Stimulated activated CD4-positive, alpha-beta T cell treated with anti-CD3 and anti-CD28 coated beads, Interleukin-1b, Interleukin-23, amount 100 ng/mL, for 1 hour (primary cell): ENCODE results near the gene RASAL2.
"Not testable (repeated sequence)": the region's sequence is repeated elsewhere in the genome, so short reads cannot be mapped to it uniquely, and the experiment has no call there.

Experiments used
- DNase-seq, 2 donors: peaks; one replicate each; pipeline ENCODE4 v3.0.0-alpha.2; 2020; ENCODE audit warnings: low read depth in 2 of 2

RASAL2 gene

DNA sequence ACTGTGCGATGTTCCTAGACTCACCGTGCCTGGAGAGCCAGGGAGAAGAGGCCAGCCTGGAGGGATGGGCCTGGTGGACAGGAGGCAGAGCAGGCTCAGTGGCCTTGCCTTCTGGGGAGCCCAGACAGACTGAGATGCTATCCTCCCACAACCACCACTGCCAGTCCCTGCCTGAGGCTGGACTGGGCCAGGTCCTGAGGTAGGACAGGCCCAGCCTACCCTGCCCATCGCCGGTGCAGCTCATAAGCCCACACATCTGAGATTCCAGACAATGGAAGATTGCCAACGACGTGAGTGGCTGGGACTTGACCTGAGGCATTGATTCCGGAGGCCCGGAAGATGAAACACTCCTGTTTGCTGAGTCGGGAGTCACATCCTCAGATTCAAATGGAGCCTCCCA lies 397.1 kb downstream of the RASAL2 start:
- DNase-seq: no peak

DNA sequence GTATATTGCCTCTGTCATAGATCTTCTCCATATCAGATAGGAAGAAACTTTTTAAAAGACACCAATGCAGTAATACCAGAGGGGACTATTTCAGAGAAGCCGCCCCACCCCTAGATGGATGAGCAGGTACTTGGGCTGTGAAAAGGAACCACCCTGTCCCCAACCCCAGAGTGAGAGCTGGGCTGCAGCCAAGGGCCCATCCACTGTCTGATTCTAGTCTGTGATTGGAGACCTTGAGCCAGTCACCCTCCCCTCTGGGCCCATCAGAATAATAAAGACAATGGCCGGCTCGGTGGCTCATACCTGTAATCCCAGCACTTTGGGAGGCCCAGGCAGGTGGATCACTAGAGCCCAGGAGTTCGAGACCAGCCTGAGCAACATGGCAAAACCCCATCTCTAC lies 397.8 kb downstream of the RASAL2 start:
- no peak for DNase-seq

DNA sequence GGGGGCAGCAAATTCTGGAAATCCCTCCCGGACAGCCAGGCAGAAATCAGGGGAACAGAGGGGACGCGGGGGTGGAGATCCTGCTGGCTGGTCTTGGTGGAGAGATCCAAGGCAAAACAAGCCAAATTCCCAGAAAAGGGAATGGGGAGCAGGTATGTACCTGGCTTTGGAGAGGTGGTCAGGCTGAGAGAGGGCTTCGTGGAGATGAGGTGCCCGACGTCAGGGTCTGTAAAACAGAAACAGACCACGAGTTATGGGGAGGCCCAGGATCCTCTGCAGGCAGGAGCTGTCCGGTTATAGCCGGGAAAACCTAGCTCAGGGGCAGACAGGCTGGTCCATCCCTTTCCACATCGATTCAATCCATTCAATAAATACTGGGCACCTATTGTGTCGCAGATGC lies 398.4 kb downstream of the RASAL2 start:
- no peak for DNase-seq

DNA sequence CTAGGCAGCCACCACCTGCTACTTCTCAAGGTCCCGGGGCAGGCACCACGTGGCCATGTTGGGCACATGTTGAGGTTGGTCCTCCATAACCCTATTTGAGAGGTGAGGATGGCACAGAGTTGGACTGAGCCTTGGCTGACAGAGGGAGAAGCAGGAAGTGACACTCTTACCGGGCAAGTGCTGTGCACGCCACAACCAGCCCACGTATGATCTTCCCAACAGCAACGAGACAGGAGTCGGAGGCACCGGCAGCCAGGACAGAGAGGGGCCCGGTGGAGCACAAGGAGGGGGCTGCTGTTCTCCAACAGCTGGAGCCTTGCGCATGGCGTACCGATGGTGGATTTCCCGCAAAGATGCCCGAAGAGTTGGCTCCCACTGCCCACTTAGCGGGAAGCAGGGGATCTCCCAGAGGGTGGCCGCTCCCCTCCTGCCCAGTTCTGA lies 399.4 kb downstream of the RASAL2 start:
- DNase-seq: no peak

DNA sequence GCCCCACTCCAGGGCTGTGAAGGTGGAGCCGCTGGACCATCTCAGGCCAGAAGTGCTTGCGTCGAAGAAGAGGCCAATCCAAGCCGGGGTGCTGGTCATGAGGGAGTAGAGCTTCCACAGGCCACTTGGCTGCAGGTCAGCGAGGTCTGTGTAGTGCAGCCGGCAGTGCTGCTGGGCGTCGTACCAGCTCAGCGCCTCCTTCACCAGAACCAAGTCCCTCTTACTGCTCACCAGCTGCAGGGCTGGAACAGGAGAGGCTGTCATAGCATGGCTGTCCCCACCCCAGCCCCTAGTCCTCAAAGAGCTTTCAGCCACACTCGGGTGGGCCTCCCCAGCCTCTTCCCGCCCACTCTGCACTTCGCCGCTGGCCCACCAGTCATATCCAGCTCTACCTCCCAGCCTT lies 400.7 kb downstream of the RASAL2 start:
- no peak for DNase-seq

DNA sequence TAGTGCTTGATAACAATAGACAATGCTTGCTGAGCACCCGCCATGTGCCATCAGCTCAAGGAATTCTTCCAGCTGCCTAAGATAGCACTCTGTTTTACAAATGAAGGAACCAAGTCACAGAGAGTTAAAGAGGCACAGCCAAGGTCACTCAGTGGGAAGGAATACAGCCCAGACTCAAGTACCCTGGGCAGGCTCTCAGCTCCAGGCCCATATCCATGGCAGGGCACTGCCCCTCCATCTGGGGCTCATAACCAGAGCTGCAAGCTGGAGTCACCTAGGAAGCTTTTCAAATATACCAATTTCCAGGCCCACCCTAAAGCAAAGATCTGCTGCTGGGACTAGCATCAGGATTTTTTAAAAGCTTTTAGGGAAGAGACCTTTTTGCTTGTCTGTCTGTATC lies 401.3 kb downstream of the RASAL2 start:
- DNase-seq: no peak

GRCh38 chr1:178495741-178496409 lies 402.0 kb downstream of the RASAL2 start:
- DNase-seq: no peak

DNA sequence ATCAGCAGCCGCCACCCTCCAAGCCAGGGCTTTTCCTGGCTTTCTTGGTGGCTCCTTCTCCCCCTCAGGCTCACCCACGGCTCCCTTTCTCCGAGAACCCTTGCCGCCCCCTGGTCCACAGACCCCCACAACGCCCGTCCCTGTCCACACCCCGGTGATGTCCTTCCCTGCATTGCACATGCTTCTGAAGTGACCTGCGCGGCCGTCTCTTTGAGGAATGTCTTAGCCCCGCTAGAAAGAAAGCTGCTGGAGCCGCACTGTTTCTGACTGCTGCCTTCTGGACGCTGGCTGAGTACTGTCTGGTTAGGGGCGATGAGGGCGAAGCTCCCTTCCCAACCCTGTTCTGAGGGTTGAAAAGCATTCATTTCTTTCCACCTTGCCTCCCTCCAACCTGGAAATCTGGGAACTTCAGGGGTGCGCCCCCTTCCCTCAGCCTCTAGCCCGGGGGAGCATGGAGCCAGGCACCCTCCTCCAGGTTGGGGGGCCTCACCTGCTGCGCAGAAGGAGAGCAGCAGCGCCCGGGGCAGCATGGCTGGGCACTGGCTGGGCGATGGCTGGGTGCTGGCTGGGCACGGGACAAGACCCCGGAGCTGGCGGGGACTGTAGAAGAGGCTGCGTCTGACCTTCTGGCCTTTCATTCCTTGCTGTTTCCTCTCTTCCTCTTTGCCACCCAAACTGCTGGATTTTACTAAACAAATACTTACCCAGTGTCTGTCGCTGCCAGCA lies 402.7 kb downstream of the RASAL2 start, which contains the start of gene CLEC20A:
Gene CLEC20A (minus strand): TSS at position 555 of the 726 bp plus-strand sequence. CDS start 25 bp downstream, at position 530.
- DNase-seq: no peak

DNA sequence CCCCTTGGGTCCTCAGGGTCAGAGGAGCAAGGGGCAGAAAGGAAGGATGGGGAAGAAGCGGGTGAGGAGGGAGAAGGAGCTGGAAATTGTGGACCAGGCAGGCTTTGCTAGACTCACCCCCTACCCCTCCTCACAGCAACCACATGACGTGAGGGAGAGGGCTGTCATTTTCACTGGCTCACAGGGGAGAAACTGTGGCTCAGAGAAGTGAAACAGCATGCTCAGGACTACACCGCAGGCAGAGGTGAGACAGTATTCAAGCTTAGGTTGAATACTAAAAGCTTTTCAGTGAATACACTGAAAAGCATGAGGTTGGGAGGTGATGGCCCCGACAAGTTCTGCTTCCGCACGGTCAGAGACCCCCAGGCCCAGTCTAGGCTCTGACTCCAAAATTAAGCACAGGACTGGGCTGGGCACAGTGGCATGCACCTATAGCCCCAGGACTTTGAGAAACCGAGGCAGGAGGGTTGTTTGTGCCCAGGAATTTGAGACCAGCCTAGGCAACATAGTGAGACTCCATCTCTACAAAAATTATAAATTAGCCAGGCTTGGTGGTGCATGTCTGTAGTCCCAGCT lies 404.1 kb downstream of the RASAL2 start:
- DNase-seq: no peak

DNA sequence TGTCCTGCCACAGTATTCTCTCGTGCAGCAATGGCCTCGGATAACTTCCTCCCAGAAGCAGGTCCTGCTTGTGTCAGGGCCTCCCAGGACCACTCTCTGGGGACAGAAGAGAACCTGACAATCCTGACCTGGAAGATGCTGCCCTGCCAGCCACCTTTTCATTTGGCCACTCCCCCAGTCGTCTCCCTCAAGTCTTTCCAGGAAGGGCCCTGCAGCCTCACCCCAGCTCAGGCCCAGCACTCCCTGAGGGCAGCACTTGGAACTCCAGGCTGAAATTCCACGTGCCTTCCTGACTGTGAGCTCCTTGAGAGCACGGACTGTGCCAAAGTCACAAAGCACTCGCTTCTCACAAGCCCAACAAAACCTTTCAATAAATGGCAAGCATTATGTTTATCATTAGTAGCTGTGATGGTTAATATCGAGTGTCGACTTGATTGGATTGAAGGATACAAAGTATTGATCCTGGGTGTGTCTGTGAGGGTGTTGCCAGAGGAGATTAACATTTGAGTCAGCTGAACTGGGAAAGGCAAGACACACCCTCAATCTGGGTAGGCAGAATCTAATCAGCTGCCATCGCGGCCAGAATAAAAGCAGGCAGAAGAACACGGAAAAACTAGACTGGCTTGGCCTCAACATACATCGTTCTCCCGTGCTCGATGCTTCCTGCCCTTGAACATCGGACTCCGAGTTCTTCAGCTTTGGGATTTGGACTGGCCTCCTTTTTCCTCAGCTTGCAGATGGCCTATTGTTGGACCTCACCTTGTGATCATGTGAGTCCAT lies 405.2 kb downstream of the RASAL2 start:
- DNase-seq: no peak

GRCh38 chr1:178500091-178500770 lies 406.3 kb downstream of the RASAL2 start:
- DNase-seq: no peak

DNA sequence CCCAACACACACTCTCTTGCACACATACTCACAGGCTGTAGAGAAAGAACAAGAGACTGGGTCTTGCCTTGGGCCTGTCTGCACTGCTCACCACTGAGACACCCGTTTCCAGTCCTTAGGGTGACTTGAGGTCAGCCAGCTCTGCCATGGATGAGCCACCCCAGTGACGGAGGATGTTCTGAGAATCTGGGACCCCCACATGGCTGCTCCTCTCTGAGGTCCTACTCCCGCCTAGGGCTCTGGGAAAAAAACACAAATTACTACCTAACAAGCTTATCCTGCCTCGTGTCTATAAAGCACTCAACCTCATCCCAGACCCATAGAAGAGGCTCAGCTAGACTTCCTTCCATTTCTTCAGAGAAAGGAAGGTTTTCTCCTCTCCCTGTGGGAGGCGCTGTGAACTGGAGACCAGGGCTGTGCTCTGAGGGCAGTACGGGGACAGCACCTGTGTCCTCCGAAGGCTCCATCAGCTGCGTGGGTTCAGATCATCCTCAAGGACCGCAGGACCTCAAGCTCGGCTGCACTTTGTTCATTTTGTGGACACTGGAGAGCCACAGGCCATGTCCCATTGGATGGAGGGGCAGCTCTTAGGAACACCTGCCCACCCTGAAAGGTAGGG lies 407.1 kb downstream of the RASAL2 start:
- no peak for DNase-seq

GRCh38 chr1:178501705-178502329 lies 407.9 kb downstream of the RASAL2 start:
- DNase-seq: peak in 1 of 2 donors; percentile 22

- no peak for DNase-seq
These were observed 408.4 kb downstream of the RASAL2 start for GRCh38 chr1:178502330-178502714.

DNA sequence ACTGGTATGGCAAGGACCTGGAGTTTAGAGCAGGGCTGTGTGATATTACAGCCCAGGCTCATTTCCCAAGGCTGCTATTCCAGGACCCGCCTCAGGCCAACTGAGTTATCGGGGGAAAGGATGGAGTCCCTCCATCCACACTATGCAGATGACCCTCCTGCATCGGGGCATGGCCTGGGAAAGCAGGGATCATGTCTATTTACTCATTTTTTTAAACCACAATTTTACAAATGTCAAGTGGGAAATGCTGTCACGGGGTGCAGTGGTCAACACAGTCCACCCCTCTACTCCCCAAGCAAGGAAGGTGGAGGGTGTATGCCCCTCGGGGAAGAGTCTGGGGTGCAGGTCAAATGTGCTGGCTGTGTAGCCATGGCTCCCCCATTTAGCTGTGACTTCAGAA lies 409.0 kb downstream of the RASAL2 start:
- no peak for DNase-seq

- DNase-seq: not testable (repeated sequence)
These were observed 409.4 kb downstream of the RASAL2 start for GRCh38 chr1:178503316-178503715.

- no peak for DNase-seq
These were observed 409.9 kb downstream of the RASAL2 start for GRCh38 chr1:178503849-178504248.

DNA sequence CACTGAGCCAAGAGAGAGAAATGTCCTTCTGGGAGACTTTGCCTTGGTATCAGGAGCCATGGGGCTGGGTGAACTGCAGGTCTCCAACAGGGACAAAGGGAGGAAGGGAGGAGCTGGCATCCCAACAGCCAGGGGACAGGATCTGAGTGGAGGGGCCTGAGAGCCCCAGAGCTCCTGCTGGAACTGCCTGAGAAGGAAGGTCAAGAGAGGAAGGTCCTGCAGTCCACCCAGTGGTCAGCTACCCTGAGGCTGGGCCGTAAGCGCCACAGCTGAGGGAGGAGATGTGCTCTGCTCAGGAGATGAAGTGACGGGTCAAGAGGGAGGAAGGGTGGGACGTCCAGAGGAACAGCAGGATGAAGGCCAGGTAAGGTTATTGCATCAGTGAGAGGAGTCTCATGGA lies 410.4 kb downstream of the RASAL2 start:
- DNase-seq: no peak

- no peak for DNase-seq
These were observed 412.3 kb downstream of the RASAL2 start for GRCh38 chr1:178506177-178506576.

GRCh38 chr1:178506669-178507068 lies 412.8 kb downstream of the RASAL2 start:
- DNase-seq: no peak
